Measurements from ENCODE around the gene CLSTN1. TPM values are rescaled to one million over a fixed set of nuclear protein-coding genes. Genes with fewer than 3 reads are reported as not detected.

The CLSTN1 gene
- total RNA-seq, 1 experiment from 2014 or later = 99.3 TPM

GRCh38 chr1:9728451-9729295, 95.1 kb downstream of the CLSTN1 start:
- Mint-ChIP-seq H3K4me1 (ENCODE audit: low read depth, unreplicated experiment) (no peaks in the 10 kb centered on the region), H3K27me3 (ENCODE audit: unreplicated experiment) (no peaks in the 10 kb centered on the region), H3K9me3 (ENCODE audit: low read depth, unreplicated experiment) (no peaks in the 10 kb centered on the region), H3K27ac (ENCODE audit: unreplicated experiment) (no peak overlapping the region), H3K36me3 (ENCODE audit: insufficient read depth, unreplicated experiment) (peaks cover 17% of the 10 kb centered on the region), H3K4me3 (ENCODE audit: low read depth, unreplicated experiment) (no peak overlapping the region)
- no peak for DNase-seq
- CTCF ChIA-PET = interaction anchor here (0.7 kb wide), 1 partner anchor 9 kb away, joined by 3 read pairs; no protein-coding TSS in a partner anchor
- no TSS peak for BruUV-seq (replicated peaks)
- intact Hi-C loops (cut with micrococcal nuclease; ENCODE audit: unreplicated experiment) = loop anchor here (10.0 kb wide), 1 partner anchor 136 kb away; no protein-coding TSS in a partner anchor
- TF ChIP-seq, protein P1, sequence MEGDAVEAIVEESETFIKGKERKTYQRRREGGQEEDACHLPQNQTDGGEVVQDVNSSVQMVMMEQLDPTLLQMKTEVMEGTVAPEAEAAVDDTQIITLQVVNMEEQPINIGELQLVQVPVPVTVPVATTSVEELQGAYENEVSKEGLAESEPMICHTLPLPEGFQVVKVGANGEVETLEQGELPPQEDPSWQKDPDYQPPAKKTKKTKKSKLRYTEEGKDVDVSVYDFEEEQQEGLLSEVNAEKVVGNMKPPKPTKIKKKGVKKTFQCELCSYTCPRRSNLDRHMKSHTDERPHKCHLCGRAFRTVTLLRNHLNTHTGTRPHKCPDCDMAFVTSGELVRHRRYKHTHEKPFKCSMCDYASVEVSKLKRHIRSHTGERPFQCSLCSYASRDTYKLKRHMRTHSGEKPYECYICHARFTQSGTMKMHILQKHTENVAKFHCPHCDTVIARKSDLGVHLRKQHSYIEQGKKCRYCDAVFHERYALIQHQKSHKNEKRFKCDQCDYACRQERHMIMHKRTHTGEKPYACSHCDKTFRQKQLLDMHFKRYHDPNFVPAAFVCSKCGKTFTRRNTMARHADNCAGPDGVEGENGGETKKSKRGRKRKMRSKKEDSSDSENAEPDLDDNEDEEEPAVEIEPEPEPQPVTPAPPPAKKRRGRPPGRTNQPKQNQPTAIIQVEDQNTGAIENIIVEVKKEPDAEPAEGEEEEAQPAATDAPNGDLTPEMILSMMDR (IDR thresholded peaks at IDR 0.05; ENCODE audit: unreplicated experiment) = no peak

DNA sequence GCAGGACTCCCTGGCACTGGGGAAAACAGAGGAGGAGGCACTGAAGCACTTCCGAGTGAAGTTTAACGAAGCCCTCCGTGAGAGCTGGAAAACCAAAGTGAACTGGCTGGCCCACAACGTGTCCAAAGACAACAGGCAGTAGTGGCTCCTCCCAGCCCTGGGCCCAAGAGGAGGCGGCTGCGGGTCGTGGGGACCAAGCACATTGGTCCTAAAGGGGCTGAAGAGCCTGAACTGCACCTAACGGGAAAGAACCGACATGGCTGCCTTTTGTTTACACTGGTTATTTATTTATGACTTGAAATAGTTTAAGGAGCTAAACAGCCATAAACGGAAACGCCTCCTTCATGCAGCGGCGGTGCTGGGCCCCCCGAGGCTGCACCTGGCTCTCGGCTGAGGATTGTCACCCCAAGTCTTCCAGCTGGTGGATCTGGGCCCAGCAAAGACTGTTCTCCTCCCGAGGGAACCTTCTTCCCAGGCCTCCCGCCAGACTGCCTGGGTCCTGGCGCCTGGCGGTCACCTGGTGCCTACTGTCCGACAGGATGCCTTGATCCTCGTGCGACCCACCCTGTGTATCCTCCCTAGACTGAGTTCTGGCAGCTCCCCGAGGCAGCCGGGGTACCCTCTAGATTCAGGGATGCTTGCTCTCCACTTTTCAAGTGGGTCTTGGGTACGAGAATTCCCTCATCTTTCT, 96.7 kb downstream of the CLSTN1 start:
- no peak overlapping the region for H3K27ac Mint-ChIP-seq (ENCODE audit: unreplicated experiment)
- CTCF ChIA-PET = no interaction called here
- no peaks in the 10 kb centered on the region for H3K9me3 Mint-ChIP-seq (ENCODE audit: low read depth, unreplicated experiment)

DNA sequence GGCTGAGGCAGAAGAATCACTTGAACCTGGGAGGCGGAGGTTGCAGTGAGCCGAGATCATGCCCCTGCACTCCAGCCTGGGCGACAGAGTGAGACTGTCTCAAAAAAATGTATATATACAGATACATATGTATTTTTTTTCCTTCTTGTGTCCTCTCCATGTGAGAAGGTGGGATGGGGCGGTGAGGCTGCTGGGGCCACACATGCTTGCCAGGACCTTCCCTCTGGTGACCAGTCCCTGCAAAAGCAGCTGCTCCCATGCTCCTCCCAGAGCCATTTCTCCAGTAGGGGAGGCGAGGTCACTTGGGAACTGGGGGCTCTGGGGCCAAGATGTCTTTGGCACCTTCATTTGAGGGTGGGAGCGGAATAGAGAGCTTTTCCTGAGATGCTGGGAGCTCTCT, 97.4 kb downstream of the CLSTN1 start:
- intact Hi-C loops (cut with micrococcal nuclease; ENCODE audit: unreplicated experiment) = loop anchor here (10.0 kb wide), 1 partner anchor 138 kb away; no protein-coding TSS in a partner anchor

More for the DNA sequence above, 96.7 kb downstream of the CLSTN1 start:
- no peak overlapping the region for H3K4me3 Mint-ChIP-seq (ENCODE audit: low read depth, unreplicated experiment)
- H3K4me1 Mint-ChIP-seq (ENCODE audit: low read depth, unreplicated experiment) = no peaks in the 10 kb centered on the region
- TF ChIP-seq, protein P1 (IDR thresholded peaks at IDR 0.05; ENCODE audit: unreplicated experiment) = no peak
- BruUV-seq (replicated peaks) = no TSS peak
- peaks cover 17% of the 10 kb centered on the region for H3K36me3 Mint-ChIP-seq (ENCODE audit: insufficient read depth, unreplicated experiment)
- DNase-seq = no peak
- H3K27me3 Mint-ChIP-seq (ENCODE audit: unreplicated experiment) = no peaks in the 10 kb centered on the region
- intact Hi-C loops (cut with micrococcal nuclease; ENCODE audit: unreplicated experiment) = loop anchor here (10.0 kb wide), 1 partner anchor 138 kb away; no protein-coding TSS in a partner anchor

More for the DNA sequence above, 97.4 kb downstream of the CLSTN1 start:
- CTCF ChIA-PET = no interaction called here
- Mint-ChIP-seq H3K36me3 (ENCODE audit: insufficient read depth, unreplicated experiment) (peaks cover 13% of the 10 kb centered on the region), H3K4me3 (ENCODE audit: low read depth, unreplicated experiment) (no peak overlapping the region), H3K27ac (ENCODE audit: unreplicated experiment) (no peak overlapping the region), H3K4me1 (ENCODE audit: low read depth, unreplicated experiment) (no peaks in the 10 kb centered on the region), H3K27me3 (ENCODE audit: unreplicated experiment) (no peaks in the 10 kb centered on the region), H3K9me3 (ENCODE audit: low read depth, unreplicated experiment) (no peaks in the 10 kb centered on the region)
- BruUV-seq (replicated peaks) = no TSS peak
- TF ChIP-seq, protein P1 (IDR thresholded peaks at IDR 0.05; ENCODE audit: unreplicated experiment) = no peak
- DNase-seq = no peak

Measured in Calu3 (cell line).